Right cardiac atrium (tissue), 5 donors: ENCODE data around the gene ARHGEF38. TPM values are rescaled to one million over a fixed set of nuclear protein-coding genes. Genes with fewer than 3 reads are reported as not detected.

Source experiments
- ATAC-seq, 2 donors: fragments of 200-7000 bp; cut with Tn5 transposase; one replicate each; pipeline versions ENCODE4 v1.8.0 to v1.9.1; 2020; ENCODE audit warnings: moderate library complexity in 2 of 2, mild to moderate bottlenecking in 1 of 2
- DNase-seq, 3 donors: peaks; one replicate each; pipeline ENCODE4 v3.0.0-alpha.2; 2020
- H3K27ac ChIP-seq: one replicate; pipeline ENCODE4 v1.5.1; 2013; ENCODE audit warnings: mild to moderate bottlenecking, low read length, control low read depth, moderate library complexity
- H3K27me3 ChIP-seq: one replicate; pipeline ENCODE4 v1.6.1; 2013; ENCODE audit not compliant: control insufficient read depth, insufficient read depth
- H3K4me1 ChIP-seq: one replicate; pipeline ENCODE4 v1.6.1; 2013; ENCODE audit warnings: low read length; ENCODE audit not compliant: control insufficient read depth, insufficient read depth
- H3K4me3 ChIP-seq: one replicate; pipeline ENCODE4 v1.5.1; 2013; ENCODE audit warnings: low read length, control low read depth
- H3K9me3 ChIP-seq: one replicate; pipeline ENCODE4 v1.6.1; 2013; ENCODE audit warnings: low read length; ENCODE audit not compliant: control insufficient read depth
- WGBS: extraction: QIAGEN DNeasy Blood & Tissue Kit; methylation state at CpG from one replicate; pipeline ENCODE4 v1.1.7; 2013; 5-methylcytosine and 5-hydroxymethylcytosine counted together
- intact Hi-C, 4 donors: fragments of 100-400 bp; cut with DNase I; formaldehyde crosslinking; loops; one replicate each; pipeline versions ENCODE4 v1.11.0 to v1.14.0; 2022 to 2023
- polyA plus RNA-seq: library from polyadenylated mRNA; stranded (reverse); fragments of 200-250 nt; gene quantifications from one replicate; pipeline ENCODE4 v1.2.3, GENCODE V29; 2013
- total RNA-seq, 4 donors: library from RNA; stranded (reverse); fragmentation: NEBNext Ultra II Directional; extraction: Animal tissue kit (Norgen Biotek cat#: 25700); gene quantifications; one replicate each; pipeline ENCODE4 v1.2.1, GENCODE V29; 2021
- donor health status: healthy with polysubstance abuse.
- donor health status: DM: no; HTN: yes; CAD: no.
- donor health status: DM: no; HTN: no; CAD: no.
- donor health status: DM: no; HTN: yes; CAD: no; lungs with severe emphysema.
- donor health status: DM: yes; HTN: yes; CAD: no.

Gene ARHGEF38
- total and polyA plus RNA-seq, 5 donors: not detected

DNA sequence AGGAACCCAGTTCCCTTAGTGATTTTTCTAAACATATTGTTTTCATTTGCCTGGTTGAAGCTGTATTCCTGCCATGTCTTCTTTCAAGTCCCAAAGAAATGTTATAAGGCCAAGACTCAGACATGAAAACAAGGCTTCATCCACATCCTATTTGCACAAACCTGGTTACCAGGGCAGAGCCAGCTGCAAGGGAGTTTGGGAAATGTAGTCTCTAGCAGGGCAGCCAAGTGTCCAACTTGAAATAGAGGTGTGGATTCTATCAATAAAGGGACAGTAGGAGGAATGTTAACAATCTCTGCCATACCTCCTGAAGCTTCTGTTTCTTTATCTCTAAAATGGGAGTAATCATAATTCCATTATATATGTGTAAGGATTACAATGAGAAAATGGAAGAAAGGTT lies 99.5 kb downstream of the ARHGEF38 start:
- H3K4me3 ChIP-seq: no peak overlapping the region
- H3K27me3 ChIP-seq: no peaks in the 10 kb centered on the region
- DNase-seq: no peak
- ATAC-seq: no peak
- no peak overlapping the region for H3K27ac ChIP-seq
- H3K9me3 ChIP-seq: no peaks in the 10 kb centered on the region
- intact Hi-C loops: no loop called here
- H3K4me1 ChIP-seq: no peaks in the 10 kb centered on the region

DNA sequence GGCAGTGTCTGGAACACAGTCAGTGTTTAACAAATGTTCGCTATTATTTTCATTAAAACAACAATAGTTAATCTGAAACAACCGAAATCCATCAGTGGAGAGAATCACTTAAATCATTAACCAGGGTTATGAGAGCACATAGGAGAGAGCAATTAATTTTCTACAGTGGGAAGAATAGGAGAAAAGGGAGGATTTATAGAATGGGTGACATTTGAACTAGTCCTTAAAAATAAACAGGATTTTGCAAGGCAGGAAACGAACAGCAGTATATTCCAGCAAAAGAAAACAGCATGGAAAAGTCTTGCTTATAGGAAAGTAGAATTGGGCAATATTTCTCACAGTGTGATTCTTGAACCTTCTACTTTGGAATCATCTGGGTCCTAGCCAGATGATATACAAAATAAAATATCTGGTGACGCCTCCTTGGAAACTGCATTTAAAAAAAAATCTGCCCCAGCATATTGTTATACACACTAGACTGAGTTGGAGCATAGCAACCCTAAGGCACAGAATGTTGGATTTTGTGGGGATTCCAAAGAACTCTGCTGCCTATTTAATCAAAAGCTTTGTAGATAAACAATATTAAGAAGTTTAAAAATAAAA lies 100.0 kb downstream of the ARHGEF38 start:
- Histone ChIP-seq H3K27ac (no peak overlapping the region), H3K27me3 (no peaks in the 10 kb centered on the region), H3K4me3 (no peak overlapping the region), H3K9me3 (no peaks in the 10 kb centered on the region), H3K4me1 (no peaks in the 10 kb centered on the region)
- DNase-seq: no peak
- intact Hi-C loops: no loop called here
- 60% methylated on average over 4 of the region's 4 CpGs for WGBS
- no peak for ATAC-seq

DNA sequence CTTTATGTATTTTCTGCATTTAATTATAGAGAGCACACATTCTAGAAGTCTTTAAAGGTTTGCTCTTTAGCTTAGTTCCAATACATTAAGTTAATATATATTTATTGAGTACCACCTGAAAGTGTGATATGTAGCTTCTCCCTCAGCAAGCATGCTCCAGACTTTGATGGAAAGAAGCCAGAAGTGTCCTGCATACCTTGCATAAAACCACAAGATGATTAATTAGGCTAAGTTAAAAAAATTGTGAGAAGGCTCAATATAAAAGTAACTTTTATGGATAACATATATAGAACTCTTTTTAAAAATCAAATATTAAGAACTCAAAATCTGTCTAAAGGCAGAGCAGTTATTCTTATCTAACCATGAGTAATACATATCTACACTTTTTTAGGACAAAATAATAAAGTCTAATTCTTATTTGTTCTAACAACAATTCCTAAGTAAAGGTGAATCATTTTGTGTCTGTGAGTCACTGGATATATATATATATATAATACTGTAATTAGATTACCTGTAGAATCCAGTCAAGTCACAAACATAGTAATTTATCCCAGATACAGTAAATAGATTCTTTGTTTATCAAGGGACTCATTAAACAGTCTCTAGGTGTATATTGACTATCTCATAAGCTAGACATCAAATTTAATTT lies 104.8 kb downstream of the ARHGEF38 start:
- H3K27ac ChIP-seq: no peak overlapping the region
- H3K4me3 ChIP-seq: no peak overlapping the region
- H3K27me3 ChIP-seq: no peaks in the 10 kb centered on the region
- intact Hi-C loops: no loop called here
- H3K4me1 ChIP-seq: no peaks in the 10 kb centered on the region
- DNase-seq (no peak), ATAC-seq (no peak)
- no peaks in the 10 kb centered on the region for H3K9me3 ChIP-seq

DNA sequence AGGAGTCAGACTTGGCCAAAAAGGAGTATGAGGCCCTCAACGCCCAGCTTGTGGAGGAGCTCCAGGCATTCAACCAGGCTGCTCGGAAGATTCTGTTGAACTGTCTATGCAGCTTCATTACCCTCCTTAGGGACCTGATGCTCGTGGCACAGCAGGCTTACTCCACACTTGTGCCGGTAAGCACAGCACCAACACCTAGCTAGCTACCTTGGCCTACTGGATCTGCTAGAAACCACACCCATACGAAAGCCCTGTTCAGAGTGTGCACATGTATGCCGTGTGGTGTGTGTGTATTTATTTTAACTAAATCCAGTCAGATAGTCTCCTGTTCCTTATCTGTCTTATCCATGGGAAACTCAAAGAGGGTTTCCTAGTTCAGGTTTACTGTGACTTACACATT lies 106.8 kb downstream of the ARHGEF38 start:
- H3K9me3 ChIP-seq: no peaks in the 10 kb centered on the region
- WGBS: 83% methylated on average over 6 of the region's 6 CpGs
- DNase-seq: no peak
- no peak overlapping the region for H3K4me3 ChIP-seq
- no peak for ATAC-seq
- H3K27me3 ChIP-seq: no peaks in the 10 kb centered on the region
- no peaks in the 10 kb centered on the region for H3K4me1 ChIP-seq
- intact Hi-C loops: loop anchor here in 1 of 4 donors (2.0 kb wide), 1 partner anchor 54 kb away; no protein-coding TSS in a partner anchor
- H3K27ac ChIP-seq: no peak overlapping the region

DNA sequence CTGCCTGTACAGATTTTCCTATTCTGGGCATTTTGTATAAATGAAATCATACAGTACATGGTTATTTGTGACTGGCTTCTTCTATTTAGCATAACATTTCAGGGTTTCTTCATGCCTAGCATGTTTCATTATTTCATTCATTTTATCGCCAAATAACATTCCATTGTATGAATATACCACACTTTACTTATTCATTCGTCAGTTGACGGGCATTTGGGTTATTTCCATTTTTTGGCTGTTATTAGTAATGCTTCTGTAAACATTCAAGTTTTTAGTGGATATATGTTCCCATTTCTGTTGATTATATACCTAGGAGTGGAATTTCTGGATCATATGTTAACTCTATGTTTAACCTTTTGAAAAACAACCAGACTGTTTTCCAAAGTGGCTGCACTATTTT lies 108.6 kb downstream of the ARHGEF38 start:
- ATAC-seq (no peak), DNase-seq (no peak)
- H3K4me1 ChIP-seq: no peaks in the 10 kb centered on the region
- H3K27ac ChIP-seq: no peak overlapping the region
- H3K9me3 ChIP-seq: no peaks in the 10 kb centered on the region
- 92% methylated on average over 3 of the region's 3 CpGs for WGBS
- H3K4me3 ChIP-seq: no peak overlapping the region
- intact Hi-C loops: loop anchor here in 2 of 4 donors (10.0 kb wide), 1 partner anchor 136 kb away; no protein-coding TSS in a partner anchor
- H3K27me3 ChIP-seq: no peaks in the 10 kb centered on the region

DNA sequence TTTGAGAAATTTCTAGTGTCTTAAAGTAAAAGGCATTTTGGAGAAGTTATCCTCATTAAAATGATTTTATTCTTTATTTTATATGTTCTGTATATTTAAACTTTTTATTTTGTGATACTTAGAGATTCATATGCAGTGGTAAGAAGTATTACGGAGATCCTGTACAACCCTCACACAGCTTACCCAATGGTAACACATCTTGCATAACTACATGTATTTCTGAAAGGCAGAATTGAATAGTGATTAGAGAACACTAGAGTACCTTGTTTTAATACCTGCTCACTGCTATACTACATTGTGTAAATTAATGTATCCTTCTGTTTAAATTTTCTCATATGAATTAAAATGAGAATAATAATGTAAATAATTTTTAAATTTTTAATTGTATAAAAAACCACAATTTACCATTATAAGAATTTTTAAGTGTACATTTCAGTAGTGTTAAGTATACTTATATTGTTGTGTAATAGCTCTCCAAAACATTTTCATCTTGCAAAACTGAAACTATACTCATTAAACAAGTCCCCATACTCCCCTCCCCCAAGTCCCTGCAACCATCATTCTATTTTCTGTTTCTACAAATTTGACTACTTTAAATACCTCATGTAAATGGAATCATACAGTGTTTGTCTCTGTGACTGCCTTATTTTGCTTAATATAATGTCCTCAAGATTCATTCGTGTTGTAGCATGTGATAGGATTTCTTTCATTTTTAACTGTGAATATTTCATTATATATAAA lies 110.7 kb downstream of the ARHGEF38 start:
- DNase-seq (no peak), ATAC-seq (no peak)
- Histone ChIP-seq H3K27me3 (no peaks in the 10 kb centered on the region), H3K4me1 (no peaks in the 10 kb centered on the region), H3K27ac (no peak overlapping the region), H3K9me3 (no peaks in the 10 kb centered on the region), H3K4me3 (no peak overlapping the region)
- intact Hi-C loops: loop anchor here in 2 of 4 donors (10.0 kb wide), 1 partner anchor 138 kb away; no protein-coding TSS in a partner anchor
- 89% methylated on average over 2 of the region's 2 CpGs for WGBS

DNA sequence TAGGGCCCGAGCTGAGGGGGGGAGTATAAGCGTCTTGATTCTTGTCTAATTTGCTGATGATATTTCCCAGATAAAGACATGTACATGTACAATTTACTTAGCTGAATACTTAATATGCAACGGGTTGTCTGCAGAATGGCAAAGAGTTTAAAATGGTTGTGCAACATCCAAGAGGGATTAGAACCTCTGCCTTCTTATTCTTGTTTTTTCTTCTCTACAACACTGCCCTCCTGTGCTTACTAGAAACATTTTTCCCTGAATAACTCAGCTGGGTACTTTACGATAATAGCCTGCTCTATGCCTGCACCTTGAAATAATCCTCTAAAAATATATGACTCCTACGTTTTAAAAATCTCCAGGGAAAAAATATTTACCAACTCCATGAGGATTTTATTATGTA lies 114.3 kb downstream of the ARHGEF38 start:
- DNase-seq (no peak), ATAC-seq (peak in 1 of 2 donors; percentile 59)
- no peaks in the 10 kb centered on the region for H3K27me3 ChIP-seq
- no peak overlapping the region for H3K4me3 ChIP-seq
- H3K27ac ChIP-seq: no peak overlapping the region
- no peaks in the 10 kb centered on the region for H3K4me1 ChIP-seq
- no peaks in the 10 kb centered on the region for H3K9me3 ChIP-seq
- 48% methylated on average over 5 of the region's 5 CpGs for WGBS
- intact Hi-C loops: loop anchor here in 3 of 4 donors (2.0 to 10.0 kb wide), 2 partner anchors 142 to 146 kb away; no protein-coding TSS in a partner anchor

DNA sequence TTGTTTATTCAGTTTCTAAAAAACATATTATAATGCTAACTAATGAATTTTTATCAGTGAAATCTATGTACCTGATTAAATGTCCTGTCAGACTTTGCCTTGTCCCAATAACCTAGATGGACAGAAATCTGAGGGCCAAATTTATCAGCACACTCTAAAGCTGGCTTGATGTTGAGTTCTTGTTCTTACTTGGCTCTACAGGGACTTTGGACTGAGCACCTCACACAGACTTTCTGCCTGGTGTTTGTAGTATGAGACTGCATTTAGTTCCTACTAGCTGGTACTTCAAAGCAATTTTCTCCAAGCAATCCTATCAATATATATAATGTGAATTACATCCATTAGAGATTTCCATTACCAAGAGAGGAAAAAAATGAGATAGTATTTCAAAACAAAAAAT lies 118.3 kb downstream of the ARHGEF38 start:
- H3K4me3 ChIP-seq: no peak overlapping the region
- intact Hi-C loops: loop anchor here in 1 of 4 donors (5.0 kb wide), 1 partner anchor 148 kb away; no protein-coding TSS in a partner anchor
- no peak for ATAC-seq

DNA sequence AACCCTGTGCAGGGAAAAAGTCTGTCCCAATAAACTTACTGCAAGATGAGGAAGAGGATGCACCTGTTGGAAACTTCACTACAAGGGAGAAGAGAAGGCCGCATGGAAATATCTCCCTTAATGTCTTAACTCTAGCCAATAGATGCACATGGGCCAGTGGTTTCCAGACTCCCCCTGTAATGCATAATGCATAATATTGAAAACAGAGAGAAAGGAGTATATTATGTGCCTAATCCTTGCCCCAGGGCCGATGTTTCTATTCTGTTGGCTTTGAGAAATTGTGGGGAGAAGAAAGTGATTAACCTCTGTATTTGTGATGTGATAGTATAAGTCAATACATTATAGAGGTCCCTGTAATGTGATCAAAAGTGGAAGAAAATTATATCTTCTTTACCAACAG lies 118.9 kb downstream of the ARHGEF38 start:
- DNase-seq (no peak), ATAC-seq (no peak)
- 72% methylated on average over 2 of the region's 2 CpGs for WGBS
- Histone ChIP-seq H3K27ac (no peak overlapping the region), H3K27me3 (no peaks in the 10 kb centered on the region), H3K4me1 (no peaks in the 10 kb centered on the region), H3K4me3 (no peak overlapping the region), H3K9me3 (no peaks in the 10 kb centered on the region)
- intact Hi-C loops: loop anchor here in 1 of 4 donors (5.0 kb wide), 1 partner anchor 149 kb away; no protein-coding TSS in a partner anchor

More for the DNA sequence above, 118.3 kb downstream of the ARHGEF38 start:
- no peak overlapping the region for H3K27ac ChIP-seq
- no peaks in the 10 kb centered on the region for H3K4me1 ChIP-seq
- no peak for DNase-seq
- H3K9me3 ChIP-seq: no peaks in the 10 kb centered on the region
- no peaks in the 10 kb centered on the region for H3K27me3 ChIP-seq

DNA sequence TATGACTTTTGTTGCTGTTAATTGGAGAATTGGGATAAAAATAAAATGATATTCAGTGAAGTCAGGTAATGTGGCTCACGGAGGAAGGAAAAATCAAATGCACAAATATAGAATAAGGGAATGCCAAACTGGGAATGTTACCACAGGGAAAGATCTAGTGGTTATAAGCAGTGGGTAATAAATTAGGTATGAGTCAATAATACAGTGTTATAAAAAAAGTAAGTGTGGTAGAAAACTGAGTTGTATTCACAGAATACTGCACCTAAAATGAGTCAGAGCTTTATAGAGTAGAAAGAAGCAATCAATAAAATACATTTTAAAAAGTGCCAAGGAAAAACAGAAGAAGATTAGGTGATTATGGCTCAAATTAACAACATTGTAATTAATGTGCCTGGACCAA lies 121.6 kb downstream of the ARHGEF38 start:
- no peak for DNase-seq
- intact Hi-C loops: loop anchor here in 1 of 4 donors (5.0 kb wide), 1 partner anchor 152 kb away; no protein-coding TSS in a partner anchor
- Histone ChIP-seq H3K27ac (no peak overlapping the region), H3K9me3 (no peaks in the 10 kb centered on the region), H3K4me1 (no peaks in the 10 kb centered on the region), H3K4me3 (no peak overlapping the region), H3K27me3 (no peaks in the 10 kb centered on the region)
- ATAC-seq: no peak
- 87% methylated on average over 1 of the region's 1 CpG for WGBS

DNA sequence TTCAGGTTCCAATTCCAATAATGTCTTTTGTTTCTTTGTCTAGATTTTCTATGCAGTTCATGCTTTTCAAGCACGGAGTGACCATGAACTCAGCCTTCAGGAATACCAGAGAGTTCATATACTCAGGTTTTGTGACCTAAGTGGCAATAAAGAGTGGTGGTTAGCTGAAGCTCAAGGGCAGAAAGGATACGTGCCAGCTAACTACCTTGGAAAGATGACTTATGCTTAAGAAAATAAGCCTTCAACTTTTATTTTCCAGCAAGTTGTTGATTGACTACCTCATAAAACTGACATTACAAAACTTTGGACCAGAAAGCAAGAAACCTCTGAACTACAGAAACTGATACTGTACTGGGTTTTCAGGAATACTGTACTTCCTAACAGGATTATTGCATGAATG lies 125.3 kb downstream of the ARHGEF38 start:
- no peaks in the 10 kb centered on the region for H3K27me3 ChIP-seq
- no peak for ATAC-seq
- H3K4me3 ChIP-seq: no peak overlapping the region
- no peak for DNase-seq
- 77% methylated on average over 2 of the region's 2 CpGs for WGBS
- intact Hi-C loops: no loop called here
- H3K9me3 ChIP-seq: no peaks in the 10 kb centered on the region
- no peak overlapping the region for H3K27ac ChIP-seq
- H3K4me1 ChIP-seq: no peaks in the 10 kb centered on the region
